GM23338 (cell line): ENCODE results near the gene WNT9A. TPM values are rescaled to one million over a fixed set of nuclear protein-coding genes. Genes with fewer than 3 reads are reported as not detected.

ENCODE experiments used
- ATAC-seq: fragments of 200-7000 bp; cut with Tn5 transposase; 3 replicates; pipeline ENCODE4 v1.9.1; 2020
- DNase-seq: peaks from one replicate; pipeline ENCODE4 v3.0.0-alpha.2; 2015; ENCODE audit warnings: low spot score
- H2AFZ ChIP-seq: fragments of 200-600 bp; sonication (generic); 2 replicates; pipeline ENCODE4 v1.8.0; 2016; ENCODE audit warnings: antibody characterized with exemption, mild to moderate bottlenecking, moderate library complexity
- H3F3A ChIP-seq: fragments of 200-600 bp; sonication (generic); replicated peaks from 2 replicates; pipeline ENCODE4 v1.8.0; 2017; ENCODE audit warnings: antibody characterized with exemption, mixed run types, low read depth
- H3K27ac ChIP-seq: fragments of 200-600 bp; sonication (generic); 2 replicates; pipeline ENCODE4 v1.6.1; 2016; ENCODE audit warnings: low read depth
- H3K27me3 ChIP-seq: fragments of 200-600 bp; sonication (generic); 2 replicates; pipeline ENCODE4 v1.8.0; 2016; ENCODE audit warnings: mild to moderate bottlenecking, mixed run types, moderate library complexity; ENCODE audit not compliant: insufficient read depth
- H3K36me3 ChIP-seq: fragments of 200-600 bp; sonication (generic); 2 replicates; pipeline ENCODE4 v1.8.0; 2016; ENCODE audit warnings: mild to moderate bottlenecking; ENCODE audit not compliant: insufficient read depth
- H3K4me1 ChIP-seq: fragments of 200-600 bp; sonication (generic); 2 replicates; pipeline ENCODE4 v1.8.0; 2016; ENCODE audit warnings: mild to moderate bottlenecking, moderate library complexity; ENCODE audit not compliant: insufficient read depth
- H3K4me2 ChIP-seq: fragments of 200-600 bp; sonication (generic); 2 replicates; pipeline ENCODE4 v1.7.1; 2017; ENCODE audit warnings: mixed run types
- H3K4me3 ChIP-seq: fragments of 200-600 bp; sonication (generic); 2 replicates; pipeline ENCODE4 v1.6.1; 2016; ENCODE audit warnings: mixed run types
- H3K79me2 ChIP-seq: fragments of 200-600 bp; sonication (generic); replicated peaks from 2 replicates; pipeline ENCODE4 v1.8.0; 2017; ENCODE audit warnings: mild to moderate bottlenecking; ENCODE audit not compliant: insufficient read depth
- H3K9me2 ChIP-seq: fragments of 200-600 bp; sonication (generic); 2 replicates; pipeline ENCODE4 v1.8.0; 2017; ENCODE audit not compliant: insufficient read depth
- H4K20me1 ChIP-seq: fragments of 200-600 bp; sonication (generic); replicated peaks from 2 replicates; pipeline ENCODE4 v1.8.0; 2017; ENCODE audit warnings: mild to moderate bottlenecking; ENCODE audit not compliant: insufficient read depth
- H3K27ac Mint-ChIP-seq: 2 replicates; pipeline ENCODE4 v1.8.0; 2020; ENCODE audit warnings: inconsistent platforms, mild to moderate bottlenecking, moderate library complexity, mixed read lengths
- H3K27me3 Mint-ChIP-seq: 3 replicates; pipeline ENCODE4 v1.8.0; 2022; ENCODE audit warnings: low read depth, mild to moderate bottlenecking, moderate library complexity, mixed read lengths, inconsistent platforms; ENCODE audit not compliant: insufficient read depth, poor library complexity
- H3K36me3 Mint-ChIP-seq: 3 replicates; pipeline ENCODE4 v1.8.0; 2021; ENCODE audit warnings: low read depth, mild to moderate bottlenecking, inconsistent platforms, moderate library complexity, mixed read lengths
- H3K4me1 Mint-ChIP-seq: 3 replicates; pipeline ENCODE4 v1.8.0; 2020; ENCODE audit warnings: mild to moderate bottlenecking, inconsistent platforms, mixed read lengths
- H3K4me3 Mint-ChIP-seq: 3 replicates; pipeline ENCODE4 v1.8.0; 2021; ENCODE audit warnings: moderate library complexity, mild to moderate bottlenecking, inconsistent platforms, mixed read lengths
- H3K9me3 Mint-ChIP-seq: 3 replicates; pipeline ENCODE4 v1.8.0; 2020; ENCODE audit warnings: moderate library complexity, mild to moderate bottlenecking, inconsistent platforms, mixed read lengths
- CREB1 ChIP-seq: fragments of 250-450 bp; sonication (Bioruptor Pico); IDR thresholded peaks from 2 replicates; pipeline ENCODE4 v1.5.0; 2020; ENCODE audit warnings: low read depth, mild to moderate bottlenecking, moderate library complexity
- CTCF ChIP-seq, 2 experiments: fragments of 200-600 bp in 1 of 2; sonication (generic) in 1 of 2; conservative IDR thresholded peaks; 2 replicates each; pipeline versions ENCODE4 v1.5.1 to v1.6.1; 2016 to 2017; ENCODE audit warnings: antibody characterized with exemption in 2 of 2, low read depth in 2 of 2, mild to moderate bottlenecking in 2 of 2, moderate library complexity in 1 of 2
- EZH2phosphoT487 ChIP-seq: fragments of 200-600 bp; sonication (generic); IDR thresholded peaks from one replicate; pipeline ENCODE4 v1.8.1; 2018; ENCODE audit warnings: antibody characterized with exemption; ENCODE audit not compliant: unreplicated experiment
- JUNB ChIP-seq: IDR thresholded peaks from one replicate; pipeline ENCODE4 v1.6.1; 2016; ENCODE audit warnings: antibody characterized with exemption; ENCODE audit not compliant: unreplicated experiment
- POLR2AphosphoS5 ChIP-seq: IDR thresholded peaks from 2 replicates; pipeline ENCODE4 v1.6.1; 2016; ENCODE audit warnings: antibody characterized with exemption, low read depth
- STAT1 ChIP-seq: IDR thresholded peaks from one replicate; pipeline ENCODE4 v1.6.1; 2016; ENCODE audit warnings: antibody characterized with exemption; ENCODE audit not compliant: unreplicated experiment
- ZNF114 ChIP-seq: fragments of 250-450 bp; sonication (Bioruptor Pico); IDR thresholded peaks from 2 replicates; pipeline ENCODE4 v1.5.0; 2020; ENCODE audit warnings: mild to moderate bottlenecking, moderate library complexity
- polyA plus RNA-seq: library from polyadenylated mRNA; unstranded; fragments of >200 nt; fragmentation: Nextera tagmentation; extraction: Ambion mirVana; gene quantifications from 2 replicates; pipeline ENCODE4 v1.2.1, GENCODE V29; 2016
- total RNA-seq: library from RNA; depleted of rRNA; stranded (reverse); fragments of >200 nt; shearing (Covaris generic); gene quantifications from 2 replicates; pipeline ENCODE4 v1.2.3, GENCODE V29; 2014
- TF ChIP-seq, protein P1 (sequence below): fragments of 250-450 bp; sonication (Bioruptor Pico); IDR thresholded peaks from 2 replicates; pipeline ENCODE4 v1.5.0; 2020; ENCODE audit warnings: mild to moderate bottlenecking, moderate library complexity

The WNT9A gene
- total and polyA plus RNA-seq, 2 experiments from 2014 or later: 0.06 to 2.0 TPM

DNA sequence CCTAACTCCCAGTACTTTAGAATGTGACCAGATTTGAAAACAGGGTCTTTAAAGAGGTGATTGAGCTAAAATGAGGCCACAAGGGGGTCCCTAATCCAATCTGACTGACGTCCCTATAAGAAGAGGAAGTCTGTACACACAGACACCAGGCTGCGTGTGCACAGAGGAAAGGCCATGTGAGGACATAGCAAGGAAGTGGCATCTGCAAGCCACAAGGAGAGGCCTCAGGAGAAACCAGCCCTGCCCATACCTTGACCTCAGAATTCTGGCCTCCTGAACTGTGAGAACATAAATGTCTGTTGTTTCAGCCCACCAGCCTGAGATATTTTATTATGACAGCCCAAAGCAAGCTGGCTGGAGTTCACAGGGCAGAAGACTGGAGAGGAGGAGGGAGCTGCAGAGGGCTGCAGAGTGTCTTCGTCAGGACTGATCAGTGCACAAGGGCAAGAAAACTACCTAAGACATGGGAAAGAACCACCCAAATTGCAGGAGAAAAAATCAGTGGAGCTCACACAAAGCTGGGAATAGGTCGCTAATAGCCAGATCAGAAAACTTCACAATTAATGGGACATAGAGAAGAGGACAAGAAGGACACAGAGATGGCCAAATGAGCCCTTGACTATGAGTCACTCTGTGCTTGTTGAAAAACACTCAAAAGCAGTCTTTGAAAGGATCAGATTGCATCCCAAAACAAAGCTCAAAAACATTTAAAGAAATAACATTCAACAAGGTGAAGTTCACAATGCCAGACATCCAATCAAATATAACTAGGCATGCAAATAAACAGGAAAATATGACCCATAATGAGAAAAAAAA is 14.1 kb upstream of the WNT9A start:
- H3K27me3 ChIP-seq: no peaks in the 10 kb centered on the region
- Mint-ChIP-seq H3K27me3 (peaks cover 7% of the 10 kb centered on the region), H3K27ac (no peak overlapping the region), H3K4me1 (no peaks in the 10 kb centered on the region), H3K36me3 (no peaks in the 10 kb centered on the region), H3K9me3 (no peaks in the 10 kb centered on the region), H3K4me3 (no peak overlapping the region)
- H3K79me2 ChIP-seq: no peaks in the 10 kb centered on the region
- no peaks in the 10 kb centered on the region for H3K4me1 ChIP-seq
- H3F3A ChIP-seq: no peaks in the 10 kb centered on the region
- H3K4me2 ChIP-seq: no peak overlapping the region
- ATAC-seq: no peak
- no peaks in the 10 kb centered on the region for H3K36me3 ChIP-seq
- no peaks in the 10 kb centered on the region for H4K20me1 ChIP-seq
- H3K9me2 ChIP-seq: no peaks in the 10 kb centered on the region
- TF ChIP-seq POLR2AphosphoS5: no peak
- no peak for TF ChIP-seq CREB1 (CRISPR knock-in tag)
- TF ChIP-seq STAT1: no peak
- no peak for TF ChIP-seq ZNF114 (CRISPR knock-in tag)
- H3K4me3 ChIP-seq: no peak overlapping the region
- H3K27ac ChIP-seq: no peak overlapping the region
- no peak for DNase-seq
- no peak overlapping the region for H2AFZ ChIP-seq

DNA sequence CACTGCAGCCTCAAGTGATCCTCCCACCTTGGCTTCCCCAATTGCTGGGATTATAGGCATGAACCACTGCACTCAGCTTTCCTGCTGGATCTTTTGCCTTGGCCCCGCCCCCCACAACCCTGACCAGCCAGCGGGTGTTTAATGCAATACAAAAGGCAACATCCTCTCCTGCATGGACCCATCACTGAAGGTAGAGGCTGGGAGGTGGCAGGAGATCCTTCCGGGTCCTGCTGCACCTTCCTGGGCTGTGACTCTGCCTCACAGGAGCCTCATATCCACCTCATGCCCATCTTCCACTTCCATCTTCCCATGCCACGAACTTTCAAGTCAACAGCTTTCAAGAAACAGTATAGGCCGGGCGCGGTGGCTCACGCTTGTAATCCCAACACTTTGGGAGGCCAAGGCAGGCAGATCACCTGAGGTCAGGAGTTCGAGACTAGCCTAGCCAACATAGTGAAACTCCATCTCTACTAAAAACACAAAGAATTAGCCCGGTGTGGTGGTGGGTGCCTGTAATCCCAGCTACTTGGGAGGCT is 11.7 kb upstream of the WNT9A start:
- H3K9me3 Mint-ChIP-seq: peaks cover 2% of the 10 kb centered on the region; the same call in 1 of the 3 replicates
- Histone ChIP-seq H3K9me2 (no peaks in the 10 kb centered on the region), H3K27me3 (peaks cover 6% of the 10 kb centered on the region; the same call in 1 of the 2 replicates), H3K4me1 (no peaks in the 10 kb centered on the region), H3K27ac (no peak overlapping the region), H3K79me2 (no peaks in the 10 kb centered on the region), H3F3A (no peaks in the 10 kb centered on the region), H3K36me3 (no peaks in the 10 kb centered on the region), H2AFZ (peak overlapping the region; percentile 18; the same call in 1 of the 2 replicates), H3K4me2 (no peak overlapping the region), H3K4me3 (no peak overlapping the region), H4K20me1 (no peaks in the 10 kb centered on the region)
- H3K4me3 Mint-ChIP-seq: no peak overlapping the region
- DNase-seq: peak; percentile 15
- TF ChIP-seq CTCF (conservative IDR thresholded peaks at IDR 0.05; ENCODE audit: low read depth in 2 of 2) (no peak), EZH2phosphoT487 (no peak), JUNB (no peak)
- TF ChIP-seq, protein P1, sequence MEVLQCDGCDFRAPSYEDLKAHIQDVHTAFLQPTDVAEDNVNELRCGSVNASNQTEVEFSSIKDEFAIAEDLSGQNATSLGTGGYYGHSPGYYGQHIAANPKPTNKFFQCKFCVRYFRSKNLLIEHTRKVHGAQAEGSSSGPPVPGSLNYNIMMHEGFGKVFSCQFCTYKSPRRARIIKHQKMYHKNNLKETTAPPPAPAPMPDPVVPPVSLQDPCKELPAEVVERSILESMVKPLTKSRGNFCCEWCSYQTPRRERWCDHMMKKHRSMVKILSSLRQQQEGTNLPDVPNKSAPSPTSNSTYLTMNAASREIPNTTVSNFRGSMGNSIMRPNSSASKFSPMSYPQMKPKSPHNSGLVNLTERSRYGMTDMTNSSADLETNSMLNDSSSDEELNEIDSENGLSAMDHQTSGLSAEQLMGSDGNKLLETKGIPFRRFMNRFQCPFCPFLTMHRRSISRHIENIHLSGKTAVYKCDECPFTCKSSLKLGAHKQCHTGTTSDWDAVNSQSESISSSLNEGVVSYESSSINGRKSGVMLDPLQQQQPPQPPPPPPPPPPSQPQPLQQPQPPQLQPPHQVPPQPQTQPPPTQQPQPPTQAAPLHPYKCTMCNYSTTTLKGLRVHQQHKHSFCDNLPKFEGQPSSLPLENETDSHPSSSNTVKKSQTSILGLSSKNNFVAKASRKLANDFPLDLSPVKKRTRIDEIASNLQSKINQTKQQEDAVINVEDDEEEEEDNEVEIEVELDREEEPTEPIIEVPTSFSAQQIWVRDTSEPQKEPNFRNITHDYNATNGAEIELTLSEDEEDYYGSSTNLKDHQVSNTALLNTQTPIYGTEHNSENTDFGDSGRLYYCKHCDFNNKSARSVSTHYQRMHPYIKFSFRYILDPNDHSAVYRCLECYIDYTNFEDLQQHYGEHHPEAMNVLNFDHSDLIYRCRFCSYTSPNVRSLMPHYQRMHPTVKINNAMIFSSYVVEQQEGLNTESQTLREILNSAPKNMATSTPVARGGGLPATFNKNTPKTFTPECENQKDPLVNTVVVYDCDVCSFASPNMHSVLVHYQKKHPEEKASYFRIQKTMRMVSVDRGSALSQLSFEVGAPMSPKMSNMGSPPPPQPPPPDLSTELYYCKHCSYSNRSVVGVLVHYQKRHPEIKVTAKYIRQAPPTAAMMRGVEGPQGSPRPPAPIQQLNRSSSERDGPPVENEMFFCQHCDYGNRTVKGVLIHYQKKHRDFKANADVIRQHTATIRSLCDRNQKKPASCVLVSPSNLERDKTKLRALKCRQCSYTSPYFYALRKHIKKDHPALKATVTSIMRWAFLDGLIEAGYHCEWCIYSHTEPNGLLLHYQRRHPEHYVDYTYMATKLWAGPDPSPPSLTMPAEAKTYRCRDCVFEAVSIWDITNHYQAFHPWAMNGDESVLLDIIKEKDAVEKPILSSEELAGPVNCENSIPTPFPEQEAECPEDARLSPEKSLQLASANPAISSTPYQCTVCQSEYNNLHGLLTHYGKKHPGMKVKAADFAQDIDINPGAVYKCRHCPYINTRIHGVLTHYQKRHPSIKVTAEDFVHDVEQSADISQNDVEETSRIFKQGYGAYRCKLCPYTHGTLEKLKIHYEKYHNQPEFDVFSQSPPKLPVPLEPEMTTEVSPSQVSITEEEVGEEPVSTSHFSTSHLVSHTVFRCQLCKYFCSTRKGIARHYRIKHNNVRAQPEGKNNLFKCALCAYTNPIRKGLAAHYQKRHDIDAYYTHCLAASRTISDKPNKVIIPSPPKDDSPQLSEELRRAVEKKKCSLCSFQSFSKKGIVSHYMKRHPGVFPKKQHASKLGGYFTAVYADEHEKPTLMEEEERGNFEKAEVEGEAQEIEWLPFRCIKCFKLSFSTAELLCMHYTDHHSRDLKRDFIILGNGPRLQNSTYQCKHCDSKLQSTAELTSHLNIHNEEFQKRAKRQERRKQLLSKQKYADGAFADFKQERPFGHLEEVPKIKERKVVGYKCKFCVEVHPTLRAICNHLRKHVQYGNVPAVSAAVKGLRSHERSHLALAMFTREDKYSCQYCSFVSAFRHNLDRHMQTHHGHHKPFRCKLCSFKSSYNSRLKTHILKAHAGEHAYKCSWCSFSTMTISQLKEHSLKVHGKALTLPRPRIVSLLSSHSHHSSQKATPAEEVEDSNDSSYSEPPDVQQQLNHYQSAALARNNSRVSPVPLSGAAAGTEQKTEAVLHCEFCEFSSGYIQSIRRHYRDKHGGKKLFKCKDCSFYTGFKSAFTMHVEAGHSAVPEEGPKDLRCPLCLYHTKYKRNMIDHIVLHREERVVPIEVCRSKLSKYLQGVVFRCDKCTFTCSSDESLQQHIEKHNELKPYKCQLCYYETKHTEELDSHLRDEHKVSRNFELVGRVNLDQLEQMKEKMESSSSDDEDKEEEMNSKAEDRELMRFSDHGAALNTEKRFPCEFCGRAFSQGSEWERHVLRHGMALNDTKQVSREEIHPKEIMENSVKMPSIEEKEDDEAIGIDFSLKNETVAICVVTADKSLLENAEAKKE (CRISPR knock-in tag): no peak
- H3K4me1 Mint-ChIP-seq: no peaks in the 10 kb centered on the region
- ATAC-seq: no peak
- no peak overlapping the region for H3K27ac Mint-ChIP-seq
- peaks cover 7% of the 10 kb centered on the region for H3K27me3 Mint-ChIP-seq
- no peaks in the 10 kb centered on the region for H3K36me3 Mint-ChIP-seq
